Caco-2 (cell line): ENCODE results near the gene EFR3B. TPM values are rescaled to one million over a fixed set of nuclear protein-coding genes. Genes with fewer than 3 reads are reported as not detected.

Experiments
- BruUV-seq: library from RNA; stranded (reverse); fragments of 400-500 nt; replicated peaks from 2 replicates; lab custom pipeline; 2021; lab: Mats Ljungman, UMichigan
- CTCF ChIA-PET: fragments of 300-600 bp; sonication (Branson Sonifier 250); formaldehyde crosslinking; loops from one replicate; lab custom pipeline; 2022; ENCODE audit warnings: antibody characterized with exemption; lab: Charles Lee
- POLR2A ChIA-PET: fragments of 300-600 bp; sonication (Branson Sonifier 250); formaldehyde crosslinking; loops from one replicate; lab custom pipeline; 2022; ENCODE audit warnings: antibody characterized with exemption; lab: Charles Lee
- DNase-seq, 2 experiments: peaks; one replicate each; pipeline versions ENCODE4 v3.0.0 to v3.0.0-alpha.2; 2020 to 2022
- H3K27me3 ChIP-seq: replicated peaks from 2 replicates; pipeline ENCODE4 v1.6.0; 2011; ENCODE audit warnings: low read length; ENCODE audit not compliant: control insufficient read depth, insufficient read depth
- H3K36me3 ChIP-seq: 2 replicates; pipeline ENCODE4 v1.5.1; 2011; ENCODE audit warnings: low read length; ENCODE audit not compliant: control insufficient read depth, insufficient read depth
- H3K4me1 ChIP-seq: fragments of 250-450 bp; sonication (Bioruptor Pico); 2 replicates; pipeline ENCODE4 v1.5.1; 2020; ENCODE audit warnings: mild to moderate bottlenecking
- H3K4me3 ChIP-seq: 2 replicates; pipeline ENCODE4 v1.5.1; 2011; ENCODE audit warnings: low read depth, mild to moderate bottlenecking, control low read depth, low read length
- H3K9me3 ChIP-seq: fragments of 250-450 bp; sonication (Bioruptor Pico); 2 replicates; pipeline ENCODE4 v1.5.1; 2020; ENCODE audit warnings: mild to moderate bottlenecking, moderate library complexity
- H3K27ac Mint-ChIP-seq: one replicate; pipeline ENCODE4 v1.8.0; 2022; ENCODE audit warnings: mixed read lengths; ENCODE audit not compliant: unreplicated experiment
- H3K27me3 Mint-ChIP-seq: one replicate; pipeline ENCODE4 v1.8.0; 2022; ENCODE audit warnings: mixed read lengths; ENCODE audit not compliant: insufficient read depth, unreplicated experiment
- H3K36me3 Mint-ChIP-seq: one replicate; pipeline ENCODE4 v1.8.0; 2022; ENCODE audit warnings: mild to moderate bottlenecking, mixed read lengths; ENCODE audit not compliant: insufficient read depth, unreplicated experiment
- H3K4me1 Mint-ChIP-seq: one replicate; pipeline ENCODE4 v1.8.0; 2022; ENCODE audit warnings: low read depth, mixed read lengths; ENCODE audit not compliant: unreplicated experiment
- H3K4me3 Mint-ChIP-seq: one replicate; pipeline ENCODE4 v1.8.0; 2022; ENCODE audit warnings: mild to moderate bottlenecking, moderate library complexity, mixed read lengths; ENCODE audit not compliant: unreplicated experiment
- H3K9me3 Mint-ChIP-seq: one replicate; pipeline ENCODE4 v1.8.0; 2022; ENCODE audit warnings: mixed read lengths; ENCODE audit not compliant: unreplicated experiment
- intact Hi-C: fragments of 100-400 bp; cut with micrococcal nuclease; formaldehyde crosslinking; loops from one replicate; pipeline ENCODE4 v1.10.0; 2022; ENCODE audit not compliant: unreplicated experiment
- total RNA-seq: library from RNA; stranded (reverse); gene quantifications from 2 replicates; pipeline ENCODE4 v1.2.3, GENCODE V29; 2022
- TF ChIP-seq, protein P1 (sequence below), 2 experiments: fragments of 200-600 bp in 1 of 2; IDR thresholded peaks; 1 replicate in 1 of 2; 2 replicates in 1 of 2; pipeline versions ENCODE4 v1.5.1 to v1.8.0; 2011 to 2022; ENCODE audit warnings: antibody characterized with exemption in 1 of 2, control low read depth in 1 of 2, inconsistent platforms in 1 of 2, low read depth in 1 of 2, low read length in 1 of 2, mild to moderate bottlenecking in 1 of 2, moderate library complexity in 1 of 2; ENCODE audit not compliant: insufficient read depth in 1 of 2, severe bottlenecking in 1 of 2, unreplicated experiment in 1 of 2

Gene EFR3B
- total RNA-seq, 1 experiment from 2014 or later: 19.1 TPM

DNA sequence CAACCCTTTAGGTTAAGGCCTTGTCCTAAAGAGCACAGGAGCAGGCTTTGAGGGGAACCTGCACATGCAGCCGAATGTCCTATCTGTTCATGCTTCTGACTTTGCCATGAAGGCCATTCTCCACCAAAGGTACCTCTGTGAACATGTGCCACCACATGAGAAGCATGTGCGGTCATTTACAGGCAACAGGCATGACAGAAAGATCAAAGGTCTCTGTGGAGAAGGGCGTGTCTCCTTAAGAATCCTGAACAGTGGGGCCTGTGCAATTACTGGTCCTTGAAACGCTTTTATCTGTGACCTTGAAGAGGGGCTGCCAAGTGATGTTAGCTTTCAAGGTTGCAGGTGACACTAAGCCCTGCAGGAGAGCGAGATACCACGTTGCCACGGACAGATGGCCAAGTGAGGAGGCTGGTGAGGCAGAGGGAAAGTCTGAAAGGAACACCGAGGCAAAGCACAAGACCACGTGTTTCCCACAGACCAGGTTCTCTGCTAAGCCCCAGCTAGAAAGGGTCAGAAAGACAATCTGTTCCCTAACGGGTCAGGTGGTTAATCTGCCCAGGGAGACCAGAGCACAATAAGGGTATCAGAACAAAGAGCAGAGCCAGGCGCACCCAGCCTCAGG is 146.0 kb downstream of the EFR3B start:
- TF ChIP-seq, protein P1, sequence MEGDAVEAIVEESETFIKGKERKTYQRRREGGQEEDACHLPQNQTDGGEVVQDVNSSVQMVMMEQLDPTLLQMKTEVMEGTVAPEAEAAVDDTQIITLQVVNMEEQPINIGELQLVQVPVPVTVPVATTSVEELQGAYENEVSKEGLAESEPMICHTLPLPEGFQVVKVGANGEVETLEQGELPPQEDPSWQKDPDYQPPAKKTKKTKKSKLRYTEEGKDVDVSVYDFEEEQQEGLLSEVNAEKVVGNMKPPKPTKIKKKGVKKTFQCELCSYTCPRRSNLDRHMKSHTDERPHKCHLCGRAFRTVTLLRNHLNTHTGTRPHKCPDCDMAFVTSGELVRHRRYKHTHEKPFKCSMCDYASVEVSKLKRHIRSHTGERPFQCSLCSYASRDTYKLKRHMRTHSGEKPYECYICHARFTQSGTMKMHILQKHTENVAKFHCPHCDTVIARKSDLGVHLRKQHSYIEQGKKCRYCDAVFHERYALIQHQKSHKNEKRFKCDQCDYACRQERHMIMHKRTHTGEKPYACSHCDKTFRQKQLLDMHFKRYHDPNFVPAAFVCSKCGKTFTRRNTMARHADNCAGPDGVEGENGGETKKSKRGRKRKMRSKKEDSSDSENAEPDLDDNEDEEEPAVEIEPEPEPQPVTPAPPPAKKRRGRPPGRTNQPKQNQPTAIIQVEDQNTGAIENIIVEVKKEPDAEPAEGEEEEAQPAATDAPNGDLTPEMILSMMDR (IDR thresholded peaks at IDR 0.05; ENCODE audit: insufficient read depth in 1 of 2, low read depth in 1 of 2, low read length in 1 of 2, severe bottlenecking in 1 of 2, unreplicated experiment in 1 of 2): no peak
- peaks cover 7% of the 10 kb centered on the region for H3K36me3 Mint-ChIP-seq
- peak overlapping the region; percentile 12 for H3K27ac Mint-ChIP-seq
- peaks cover 32% of the 10 kb centered on the region for H3K4me1 ChIP-seq
- ChIA-PET POLR2A (interaction anchor here (0.6 kb wide), 1 partner anchor 166 kb away, joined by 3 read pairs; no protein-coding TSS in a partner anchor), CTCF (interaction anchor here (0.8 to 1.7 kb wide), 2 partner anchors 41 to 138 kb away, joined by 5 read pairs; no protein-coding TSS in a partner anchor)
- DNase-seq: peak; percentile 46 to 62
- no peak overlapping the region for H3K4me3 ChIP-seq
- intact Hi-C loops: no loop called here
- BruUV-seq: no TSS peak
- no peaks in the 10 kb centered on the region for H3K36me3 ChIP-seq
- peaks cover 40% of the 10 kb centered on the region for H3K4me1 Mint-ChIP-seq
- H3K9me3 ChIP-seq: no peaks in the 10 kb centered on the region
- H3K9me3 Mint-ChIP-seq: no peaks in the 10 kb centered on the region
- no peaks in the 10 kb centered on the region for H3K27me3 ChIP-seq
- H3K27me3 Mint-ChIP-seq: no peaks in the 10 kb centered on the region
- no peak overlapping the region for H3K4me3 Mint-ChIP-seq

DNA sequence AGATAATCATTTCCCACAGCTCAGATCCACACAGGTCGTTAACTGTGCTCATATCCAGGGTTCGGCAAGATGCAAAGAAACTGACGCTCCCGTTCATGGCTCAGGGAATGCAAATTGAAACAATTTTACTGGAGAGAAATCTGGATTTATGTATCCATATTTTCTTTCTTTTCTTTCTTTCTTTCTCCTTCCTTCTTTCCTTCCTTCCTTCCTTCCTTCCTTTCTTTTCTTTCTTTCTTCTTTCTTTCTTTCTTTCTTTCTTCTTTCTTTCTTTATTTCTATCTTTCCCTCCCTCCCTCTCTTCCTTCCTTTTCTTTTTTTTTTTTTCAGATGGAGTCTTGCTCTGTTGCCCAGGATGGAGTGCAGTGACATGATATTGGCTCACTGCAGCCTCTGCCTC is 146.5 kb downstream of the EFR3B start:
- CTCF ChIA-PET: interaction anchor here (0.8 to 1.7 kb wide), 2 partner anchors 40 to 139 kb away, joined by 5 read pairs; no protein-coding TSS in a partner anchor
- no peaks in the 10 kb centered on the region for H3K9me3 ChIP-seq
- Mint-ChIP-seq H3K27me3 (no peaks in the 10 kb centered on the region), H3K9me3 (no peaks in the 10 kb centered on the region), H3K4me1 (peaks cover 39% of the 10 kb centered on the region), H3K4me3 (no peak overlapping the region), H3K27ac (peak overlapping the region; percentile 12), H3K36me3 (peaks cover 7% of the 10 kb centered on the region)
- H3K4me1 ChIP-seq: peaks cover 30% of the 10 kb centered on the region
- no peak overlapping the region for H3K4me3 ChIP-seq
- DNase-seq: no peak
- intact Hi-C loops: no loop called here
- POLR2A ChIA-PET: no interaction called here
- BruUV-seq: no TSS peak
- H3K36me3 ChIP-seq: no peaks in the 10 kb centered on the region
- no peaks in the 10 kb centered on the region for H3K27me3 ChIP-seq
- TF ChIP-seq, protein P1 (IDR thresholded peaks at IDR 0.05; ENCODE audit: insufficient read depth in 1 of 2, low read depth in 1 of 2, low read length in 1 of 2, severe bottlenecking in 1 of 2, unreplicated experiment in 1 of 2): no peak

DNA sequence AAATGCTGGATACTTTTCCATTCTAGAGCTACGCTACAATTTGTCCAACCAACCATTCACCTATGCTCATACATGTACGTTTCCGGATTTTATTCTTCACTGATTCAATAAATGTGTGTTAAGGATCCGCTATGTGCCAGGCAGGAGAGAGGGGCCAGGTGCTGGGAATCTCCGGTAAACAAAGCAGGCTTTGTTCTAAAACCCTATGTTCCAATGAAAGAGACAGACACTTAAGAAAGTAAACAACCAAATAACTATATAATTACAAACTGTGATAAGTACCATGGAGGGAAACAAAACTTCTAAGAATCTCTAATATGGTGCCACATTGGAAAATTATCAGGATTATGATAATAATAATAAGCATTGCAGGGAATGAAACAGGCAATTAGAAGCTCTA is 148.7 kb downstream of the EFR3B start:
- Histone ChIP-seq H3K4me3 (no peak overlapping the region), H3K4me1 (peaks cover 18% of the 10 kb centered on the region), H3K27me3 (no peaks in the 10 kb centered on the region), H3K9me3 (no peaks in the 10 kb centered on the region), H3K36me3 (no peaks in the 10 kb centered on the region)
- Mint-ChIP-seq H3K9me3 (no peaks in the 10 kb centered on the region), H3K27ac (no peak overlapping the region), H3K36me3 (no peaks in the 10 kb centered on the region), H3K27me3 (no peaks in the 10 kb centered on the region), H3K4me3 (no peak overlapping the region), H3K4me1 (peaks cover 25% of the 10 kb centered on the region)
- intact Hi-C loops: loop anchor here (10.0 kb wide), 2 partner anchors 146 to 776 kb away; partner anchors contain the start of gene EFR3B
- ChIA-PET POLR2A (no interaction called here), CTCF (interaction anchor here (1.4 kb wide), 1 partner anchor 38 kb away, joined by 4 read pairs; no protein-coding TSS in a partner anchor)
- DNase-seq: no peak
- TF ChIP-seq, protein P1 (IDR thresholded peaks at IDR 0.05; ENCODE audit: insufficient read depth in 1 of 2, low read depth in 1 of 2, low read length in 1 of 2, severe bottlenecking in 1 of 2, unreplicated experiment in 1 of 2): no peak
- no TSS peak for BruUV-seq
